Tibial nerve (tissue), 3 donors: Measurements from ENCODE around the gene DNAH14.

Experiments
- POLR2A ChIP-seq, 2 donors: fragments of 450-650 bp; IDR thresholded peaks; one replicate each; pipeline ENCODE4 v1.6.1; 2017; ENCODE audit warnings: antibody characterized with exemption in 2 of 2, mild to moderate bottlenecking in 2 of 2, moderate library complexity in 2 of 2
- TF ChIP-seq, protein P1 (sequence below), 5 experiments: fragments of 200-600 bp in 3 of 5; fragments of 450-650 bp in 2 of 5; sonication (generic) in 3 of 5; IDR thresholded peaks; one replicate each; pipeline ENCODE4 v1.5.1; 2016 to 2019; ENCODE audit warnings: antibody characterized with exemption in 5 of 5, mild to moderate bottlenecking in 3 of 5, moderate library complexity in 2 of 5

DNA sequence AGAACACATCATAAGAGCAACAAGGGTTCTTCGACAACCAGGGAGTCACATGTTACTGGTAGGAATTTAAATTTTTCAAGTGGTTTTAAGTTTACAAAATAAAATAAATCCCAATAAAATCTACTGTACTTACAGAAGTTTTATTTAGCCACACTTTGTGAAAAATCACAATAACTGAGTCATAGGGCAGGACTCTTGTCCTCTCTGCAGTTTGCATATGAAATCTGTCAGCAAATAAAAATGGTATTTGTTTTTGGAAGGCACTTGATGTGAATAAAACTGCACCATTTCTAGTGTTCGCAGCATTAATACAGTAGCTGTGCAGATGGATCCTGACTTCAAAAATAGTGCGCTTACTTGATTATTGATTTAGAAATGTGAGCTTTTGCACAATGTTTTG lies 348.0 kb downstream of the DNAH14 start:
- TF ChIP-seq, protein P1, sequence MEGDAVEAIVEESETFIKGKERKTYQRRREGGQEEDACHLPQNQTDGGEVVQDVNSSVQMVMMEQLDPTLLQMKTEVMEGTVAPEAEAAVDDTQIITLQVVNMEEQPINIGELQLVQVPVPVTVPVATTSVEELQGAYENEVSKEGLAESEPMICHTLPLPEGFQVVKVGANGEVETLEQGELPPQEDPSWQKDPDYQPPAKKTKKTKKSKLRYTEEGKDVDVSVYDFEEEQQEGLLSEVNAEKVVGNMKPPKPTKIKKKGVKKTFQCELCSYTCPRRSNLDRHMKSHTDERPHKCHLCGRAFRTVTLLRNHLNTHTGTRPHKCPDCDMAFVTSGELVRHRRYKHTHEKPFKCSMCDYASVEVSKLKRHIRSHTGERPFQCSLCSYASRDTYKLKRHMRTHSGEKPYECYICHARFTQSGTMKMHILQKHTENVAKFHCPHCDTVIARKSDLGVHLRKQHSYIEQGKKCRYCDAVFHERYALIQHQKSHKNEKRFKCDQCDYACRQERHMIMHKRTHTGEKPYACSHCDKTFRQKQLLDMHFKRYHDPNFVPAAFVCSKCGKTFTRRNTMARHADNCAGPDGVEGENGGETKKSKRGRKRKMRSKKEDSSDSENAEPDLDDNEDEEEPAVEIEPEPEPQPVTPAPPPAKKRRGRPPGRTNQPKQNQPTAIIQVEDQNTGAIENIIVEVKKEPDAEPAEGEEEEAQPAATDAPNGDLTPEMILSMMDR (IDR thresholded peaks at IDR 0.05), result no peak
- TF ChIP-seq POLR2A (IDR thresholded peaks at IDR 0.05), result no peak
